CD4-positive, alpha-beta T cell treated with Interleukin-6 for 4 hours (primary cell): Measurements from ENCODE around the gene ZG16B.

Experiments
- DNase-seq: peaks from one replicate; pipeline ENCODE4 v3.0.0-alpha.2; 2020; ENCODE audit warnings: mixed read lengths

The ZG16B gene

GRCh38 chr16:2825906-2826305 is 4.2 kb upstream of the ZG16B start:
- no peak for DNase-seq

GRCh38 chr16:2826591-2827373 is 3.3 kb upstream of the ZG16B start:
- DNase-seq = no peak

GRCh38 chr16:2827374-2827791 is 2.7 kb upstream of the ZG16B start:
- no peak for DNase-seq

GRCh38 chr16:2827831-2828520 is 2.1 kb upstream of the ZG16B start:
- DNase-seq = no peak

GRCh38 chr16:2828521-2828840 is 1.6 kb upstream of the ZG16B start:
- no peak for DNase-seq

- DNase-seq = no peak
These were observed 1.1 kb upstream of the ZG16B start for GRCh38 chr16:2828876-2829430.

GRCh38 chr16:2830355-2830695 is 222 bp downstream of the ZG16B start:
- no peak for DNase-seq

GRCh38 chr16:2831203-2831602 is 1.1 kb downstream of the ZG16B start:
- no peak for DNase-seq

GRCh38 chr16:2833776-2834175 is 3.7 kb downstream of the ZG16B start:
- DNase-seq = no peak

GRCh38 chr16:2834968-2835367 is 4.9 kb downstream of the ZG16B start:
- no peak for DNase-seq

- no peak for DNase-seq
These were observed 5.8 kb downstream of the ZG16B start for GRCh38 chr16:2835638-2836493.

- DNase-seq = no peak
These were observed 6.8 kb downstream of the ZG16B start for GRCh38 chr16:2836646-2837508.

GRCh38 chr16:2838928-2839327 is 8.8 kb downstream of the ZG16B start:
- DNase-seq = peak; percentile 66

GRCh38 chr16:2839650-2840450 is 9.7 kb downstream of the ZG16B start:
- no peak for DNase-seq

GRCh38 chr16:2840914-2841313 is 10.8 kb downstream of the ZG16B start:
- DNase-seq = no peak

- DNase-seq = no peak
These were observed 11.7 kb downstream of the ZG16B start for GRCh38 chr16:2841606-2842339.

- peak; percentile 71 for DNase-seq
These were observed 12.4 kb downstream of the ZG16B start for GRCh38 chr16:2842340-2843000.

- no peak for DNase-seq
These were observed 13.4 kb downstream of the ZG16B start for GRCh38 chr16:2843526-2843925.

- DNase-seq = no peak
These were observed 15.0 kb downstream of the ZG16B start for GRCh38 chr16:2845116-2845515.
